DMS53 treated with DMSO at 0.1 percent for 48 hours (cell line): ENCODE results near the gene BCAR3.

Experiments
- DNase-seq: peaks from one replicate; lab custom pipeline; 2025; ENCODE audit not compliant: unreplicated experiment; lab: John Stamatoyannopoulos, UW

Gene BCAR3

GRCh38 chr1:93579891-93580290 is 101.7 kb downstream of the BCAR3 start:
- no peak for DNase-seq

GRCh38 chr1:93578911-93579825 is 102.5 kb downstream of the BCAR3 start:
- no peak for DNase-seq

GRCh38 chr1:93578433-93578830 is 103.2 kb downstream of the BCAR3 start:
- no peak for DNase-seq

- DNase-seq = no peak
Observed at GRCh38 chr1:93577536-93578432, 103.9 kb downstream of the BCAR3 start.

GRCh38 chr1:93576746-93577145 is 104.9 kb downstream of the BCAR3 start:
- DNase-seq = no peak

- DNase-seq = no peak
Observed at GRCh38 chr1:93576346-93576745, 105.3 kb downstream of the BCAR3 start.

GRCh38 chr1:93575621-93576284 is 105.9 kb downstream of the BCAR3 start:
- DNase-seq = no peak

GRCh38 chr1:93574991-93575390 is 106.6 kb downstream of the BCAR3 start:
- no peak for DNase-seq

GRCh38 chr1:93574511-93574910 is 107.1 kb downstream of the BCAR3 start:
- no peak for DNase-seq

- DNase-seq = no peak
Observed at GRCh38 chr1:93573940-93574469, 107.6 kb downstream of the BCAR3 start.

GRCh38 chr1:93571623-93572310 is 109.9 kb downstream of the BCAR3 start:
- no peak for DNase-seq

- no peak for DNase-seq
Observed at GRCh38 chr1:93569489-93569888, 112.1 kb downstream of the BCAR3 start.

- DNase-seq = no peak
Observed at GRCh38 chr1:93567255-93567918, 114.2 kb downstream of the BCAR3 start.

- no peak for DNase-seq
Observed at GRCh38 chr1:93566227-93566626, 115.4 kb downstream of the BCAR3 start.

GRCh38 chr1:93565496-93566206 is 116.0 kb downstream of the BCAR3 start:
- no peak for DNase-seq

GRCh38 chr1:93559695-93560094 is 121.9 kb downstream of the BCAR3 start:
- no peak for DNase-seq

GRCh38 chr1:93559045-93559444 is 122.6 kb downstream of the BCAR3 start:
- no peak for DNase-seq

- peak; percentile 53 for DNase-seq
Observed at GRCh38 chr1:93556291-93556690, 125.3 kb downstream of the BCAR3 start.
